Right kidney (tissue), 1 donor: ENCODE results near the gene DAB1.

ENCODE experiments used
- DNase-seq: peaks from one replicate; pipeline ENCODE4 v3.0.0-alpha.2; 2016

The DAB1 gene

GRCh38 chr1:57018119-57018518, 405.7 kb downstream of the DAB1 start:
- DNase-seq: no peak

GRCh38 chr1:57017717-57018116, 406.1 kb downstream of the DAB1 start:
- DNase-seq: no peak

GRCh38 chr1:57017200-57017599, 406.7 kb downstream of the DAB1 start:
- no peak for DNase-seq

GRCh38 chr1:57015071-57015470, 408.8 kb downstream of the DAB1 start:
- DNase-seq: no peak

- DNase-seq: no peak
These were observed 410.3 kb downstream of the DAB1 start for GRCh38 chr1:57013522-57013921.

- no peak for DNase-seq
These were observed 411.5 kb downstream of the DAB1 start for GRCh38 chr1:57012315-57012714.

GRCh38 chr1:57010511-57010910, 413.3 kb downstream of the DAB1 start:
- DNase-seq: no peak

- no peak for DNase-seq
These were observed 415.9 kb downstream of the DAB1 start for GRCh38 chr1:57007948-57008347.

GRCh38 chr1:57007472-57007871, 416.4 kb downstream of the DAB1 start:
- DNase-seq: no peak

- DNase-seq: no peak
These were observed 420.3 kb downstream of the DAB1 start for GRCh38 chr1:57003398-57004139.

GRCh38 chr1:56995414-56996100, 428.3 kb downstream of the DAB1 start:
- no peak for DNase-seq

GRCh38 chr1:56993475-56993874, 430.4 kb downstream of the DAB1 start:
- peak; percentile 28 for DNase-seq

- DNase-seq: peak; percentile 30
These were observed 431.3 kb downstream of the DAB1 start for GRCh38 chr1:56992318-56993125.

GRCh38 chr1:56991576-56991975, 432.3 kb downstream of the DAB1 start:
- no peak for DNase-seq

- no peak for DNase-seq
These were observed 437.5 kb downstream of the DAB1 start for GRCh38 chr1:56986397-56986796.

GRCh38 chr1:56985857-56986256, 438.0 kb downstream of the DAB1 start:
- DNase-seq: no peak

GRCh38 chr1:56983484-56983883, 440.4 kb downstream of the DAB1 start:
- no peak for DNase-seq

- no peak for DNase-seq
These were observed 443.7 kb downstream of the DAB1 start for GRCh38 chr1:56979986-56980755.

GRCh38 chr1:56978819-56979218, 445.0 kb downstream of the DAB1 start:
- no peak for DNase-seq

- no peak for DNase-seq
These were observed 445.9 kb downstream of the DAB1 start for GRCh38 chr1:56977910-56978309.

GRCh38 chr1:56975446-56975845, 448.4 kb downstream of the DAB1 start:
- no peak for DNase-seq
